Prostate gland (tissue), 2 donors: ENCODE data around the gene ADPRM. TPM values are rescaled to one million over a fixed set of nuclear protein-coding genes. Genes with fewer than 3 reads are reported as not detected.

Source experiments
- DNase-seq: peaks from one replicate; pipeline ENCODE4 v3.0.0-alpha.2; 2019; ENCODE audit warnings: low spot score
- H3K27ac ChIP-seq, 2 donors: fragments of 200-600 bp; sonication (generic); 2 replicates each; pipeline ENCODE4 v1.5.1; 2017 to 2019
- H3K27me3 ChIP-seq: fragments of 200-600 bp; sonication (generic); replicated peaks from 2 replicates; pipeline ENCODE4 v1.5.1; 2019; ENCODE audit not compliant: insufficient read depth
- H3K36me3 ChIP-seq, 2 donors: fragments of 200-600 bp; sonication (generic); 1 replicate in 1 of 2; 2 replicates in 1 of 2; pipeline versions ENCODE4 v1.5.1 to v1.8.1; 2017 to 2019
- H3K4me1 ChIP-seq: fragments of 200-600 bp; sonication (generic); replicated peaks from 2 replicates; pipeline ENCODE4 v1.5.1; 2019
- H3K4me3 ChIP-seq, 2 donors: fragments of 200-600 bp; sonication (generic); 2 replicates each; pipeline ENCODE4 v1.5.1; 2017 to 2019
- H3K9me3 ChIP-seq: fragments of 200-600 bp; sonication (generic); 2 replicates; pipeline ENCODE4 v1.5.1; 2017
- POLR2A ChIP-seq: fragments of 450-650 bp; IDR thresholded peaks from one replicate; pipeline ENCODE4 v1.6.1; 2016; ENCODE audit warnings: antibody characterized with exemption, mild to moderate bottlenecking
- POLR2AphosphoS5 ChIP-seq: sonication (generic); formaldehyde crosslinking; IDR thresholded peaks from one replicate; pipeline ENCODE4 v1.6.1; 2017; ENCODE audit warnings: antibody characterized with exemption
- WGBS: methylation state at CpG from one replicate; pipeline ENCODE4 v1.1.5; 2018; 5-methylcytosine and 5-hydroxymethylcytosine counted together
- intact Hi-C: fragments of 100-400 bp; cut with DNase I; formaldehyde crosslinking; loops from one replicate; pipeline ENCODE4 v1.14.2; 2022
- total RNA-seq, 2 donors: library from RNA; depleted of rRNA; stranded (reverse); fragments of >200 nt; gene quantifications; one replicate each; pipeline ENCODE4 v1.1.0, GENCODE V29; 2016
- TF ChIP-seq, protein P1 (sequence below), 4 experiments: fragments of 200-600 bp in 2 of 4; fragments of 450-650 bp in 2 of 4; sonication (generic) in 2 of 4; IDR thresholded peaks; 1 replicate in 3 of 4; 2 replicates in 1 of 4; pipeline ENCODE4 v1.5.1; 2016 to 2019; ENCODE audit warnings: antibody characterized with exemption in 4 of 4, mild to moderate bottlenecking in 2 of 4, moderate library complexity in 2 of 4

The ADPRM gene, protein sequence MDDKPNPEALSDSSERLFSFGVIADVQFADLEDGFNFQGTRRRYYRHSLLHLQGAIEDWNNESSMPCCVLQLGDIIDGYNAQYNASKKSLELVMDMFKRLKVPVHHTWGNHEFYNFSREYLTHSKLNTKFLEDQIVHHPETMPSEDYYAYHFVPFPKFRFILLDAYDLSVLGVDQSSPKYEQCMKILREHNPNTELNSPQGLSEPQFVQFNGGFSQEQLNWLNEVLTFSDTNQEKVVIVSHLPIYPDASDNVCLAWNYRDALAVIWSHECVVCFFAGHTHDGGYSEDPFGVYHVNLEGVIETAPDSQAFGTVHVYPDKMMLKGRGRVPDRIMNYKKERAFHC
- 10 to 100 TPM in 1 of 2 donors, 1 to 10 TPM in 1; 9.7 to 23.1 TPM for total RNA-seq

DNA sequence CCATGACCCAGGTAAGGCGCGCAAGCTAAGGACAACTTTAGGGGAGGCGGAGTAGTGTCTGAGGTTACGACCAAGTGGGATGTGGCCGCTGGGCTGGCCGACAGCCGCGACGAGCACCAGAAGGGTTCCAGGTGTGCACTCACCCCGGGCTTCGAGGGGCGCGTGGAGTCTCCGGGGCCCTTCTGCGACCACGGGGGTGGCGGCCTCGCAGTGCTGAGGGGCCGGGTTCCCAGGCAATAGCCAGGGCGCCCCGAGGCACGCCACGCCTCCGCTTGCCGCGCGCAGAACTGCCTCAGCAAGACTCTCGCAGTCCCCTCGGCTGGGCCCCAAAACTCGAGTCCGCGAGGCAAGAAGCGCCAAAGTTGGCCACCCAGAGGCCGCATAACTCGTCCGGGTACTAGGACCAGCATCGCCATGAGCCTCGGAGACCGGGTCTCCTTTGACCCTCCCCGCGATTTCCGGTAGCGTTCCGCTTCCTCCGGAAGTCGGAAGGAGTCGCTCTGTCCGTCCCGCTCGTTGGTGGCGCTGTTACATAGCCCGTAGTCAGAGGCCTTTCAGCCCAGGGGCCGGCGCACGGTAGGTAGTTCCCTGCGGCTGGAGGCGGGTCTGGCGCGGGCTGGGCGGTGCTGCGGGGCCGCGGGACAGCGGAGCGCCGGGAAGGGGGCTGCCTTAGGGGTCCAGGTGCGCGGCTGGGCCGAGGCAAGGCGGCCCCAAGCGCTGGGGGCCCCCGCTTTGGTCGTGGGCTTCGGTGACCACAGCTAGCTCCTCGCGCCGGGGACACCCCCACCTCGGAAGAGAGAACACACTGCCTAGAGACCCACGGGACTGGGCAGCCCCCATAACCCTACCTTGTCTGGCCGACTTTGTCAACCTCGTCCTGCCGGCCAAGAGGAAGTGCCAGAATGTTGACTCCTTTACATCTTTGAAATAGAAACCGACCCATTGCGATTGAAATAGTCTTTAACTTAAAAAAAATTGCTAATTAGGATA, at the start of gene ADPRM, which contains the start of gene SCO1:
ADPRM (plus strand) TSS at position 503 of the 990 bp plus-strand sequence. CDS start 7,333 bp downstream, outside the sequence.
SCO1 (minus strand) TSS at position 442 of the 990 bp plus-strand sequence; CDS start at position 416, 26 bp downstream.
- intact Hi-C loops, result loop anchor here (2.0 kb wide), 1 partner anchor 33 kb away; the partner anchor contains the start of gene TMEM220
- Histone ChIP-seq H3K36me3 (peaks cover 0 to 3% of the 10 kb centered on the region in 2 donors), H3K4me1 (peaks cover 3% of the 10 kb centered on the region), H3K27ac (peak within 1 kb of the TSS; percentile 94 to 98), H3K9me3 (no peaks in the 10 kb centered on the region), H3K27me3 (no peaks in the 10 kb centered on the region), H3K4me3 (peak within 1 kb of the TSS; percentile 74 to 84)
- under 1% methylated on average over 30 of the region's 84 CpGs for WGBS
- TF ChIP-seq, protein P1, sequence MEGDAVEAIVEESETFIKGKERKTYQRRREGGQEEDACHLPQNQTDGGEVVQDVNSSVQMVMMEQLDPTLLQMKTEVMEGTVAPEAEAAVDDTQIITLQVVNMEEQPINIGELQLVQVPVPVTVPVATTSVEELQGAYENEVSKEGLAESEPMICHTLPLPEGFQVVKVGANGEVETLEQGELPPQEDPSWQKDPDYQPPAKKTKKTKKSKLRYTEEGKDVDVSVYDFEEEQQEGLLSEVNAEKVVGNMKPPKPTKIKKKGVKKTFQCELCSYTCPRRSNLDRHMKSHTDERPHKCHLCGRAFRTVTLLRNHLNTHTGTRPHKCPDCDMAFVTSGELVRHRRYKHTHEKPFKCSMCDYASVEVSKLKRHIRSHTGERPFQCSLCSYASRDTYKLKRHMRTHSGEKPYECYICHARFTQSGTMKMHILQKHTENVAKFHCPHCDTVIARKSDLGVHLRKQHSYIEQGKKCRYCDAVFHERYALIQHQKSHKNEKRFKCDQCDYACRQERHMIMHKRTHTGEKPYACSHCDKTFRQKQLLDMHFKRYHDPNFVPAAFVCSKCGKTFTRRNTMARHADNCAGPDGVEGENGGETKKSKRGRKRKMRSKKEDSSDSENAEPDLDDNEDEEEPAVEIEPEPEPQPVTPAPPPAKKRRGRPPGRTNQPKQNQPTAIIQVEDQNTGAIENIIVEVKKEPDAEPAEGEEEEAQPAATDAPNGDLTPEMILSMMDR (IDR thresholded peaks at IDR 0.05), result peak; percentile 10 to 67 (median 58)
- TF ChIP-seq POLR2A, result peak; percentile 94
- TF ChIP-seq POLR2AphosphoS5, result peak; percentile 98
- DNase-seq, result peak; percentile 93

DNA sequence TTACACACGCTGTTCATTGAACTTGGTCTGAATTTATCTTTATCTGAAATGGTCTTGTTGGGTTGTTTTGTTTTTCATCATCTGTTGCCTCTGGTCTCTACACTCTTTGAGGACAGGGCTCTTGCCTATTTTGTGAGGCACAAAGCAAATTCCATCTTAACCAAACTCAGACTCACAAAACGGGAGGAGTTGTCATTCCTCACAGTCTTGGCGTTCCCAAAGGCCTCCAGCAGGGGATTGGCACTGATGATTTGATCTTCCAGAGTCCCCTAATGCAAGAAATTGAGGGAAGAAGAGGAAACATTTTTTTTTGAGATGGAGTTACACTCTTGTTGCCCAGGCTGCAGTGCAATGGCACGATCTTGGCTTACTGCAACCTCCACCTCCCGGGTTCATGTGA, 49.0 kb upstream of the ADPRM start:
- WGBS, result 90% methylated on average over 5 of the region's 5 CpGs
- intact Hi-C loops, result loop anchor here (5.0 kb wide), 1 partner anchor 34 kb away; no protein-coding TSS in a partner anchor
- no peak overlapping the region for H3K27ac ChIP-seq

DNA sequence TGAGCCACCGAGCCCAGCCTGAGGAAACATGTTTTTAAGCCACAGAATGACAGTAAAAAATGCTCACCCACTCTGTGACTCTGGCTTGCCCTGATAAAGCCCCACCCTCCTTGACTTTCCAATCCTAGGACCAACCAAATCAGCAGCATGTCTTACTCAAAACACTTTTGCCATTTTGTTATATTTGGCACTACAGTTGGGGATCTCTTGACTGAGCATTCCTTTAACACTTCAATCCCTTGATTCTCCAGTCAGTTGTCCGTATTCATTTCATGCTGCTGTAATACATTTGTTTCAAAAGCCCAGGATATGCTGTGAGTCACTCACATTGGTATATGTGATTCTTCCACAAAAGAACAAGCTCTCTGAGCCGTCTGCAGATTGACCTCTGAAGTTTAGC, 48.4 kb upstream of the ADPRM start:
- DNase-seq, result no peak
- Histone ChIP-seq H3K27me3 (no peaks in the 10 kb centered on the region), H3K9me3 (no peaks in the 10 kb centered on the region), H3K36me3 (no peaks in the 10 kb centered on the region), H3K4me3 (no peak overlapping the region), H3K4me1 (no peaks in the 10 kb centered on the region), H3K27ac (no peak overlapping the region)
- TF ChIP-seq, protein P1 (IDR thresholded peaks at IDR 0.05), result no peak
- TF ChIP-seq POLR2A (no peak), POLR2AphosphoS5 (no peak)
- intact Hi-C loops, result loop anchor here (5.0 kb wide), 1 partner anchor 33 kb away; no protein-coding TSS in a partner anchor
- WGBS, result 81% methylated on average over 3 of the region's 3 CpGs

More for the DNA sequence above, 49.0 kb upstream of the ADPRM start:
- no peaks in the 10 kb centered on the region for H3K27me3 ChIP-seq
- H3K4me3 ChIP-seq, result no peak overlapping the region
- H3K4me1 ChIP-seq, result no peaks in the 10 kb centered on the region
- no peaks in the 10 kb centered on the region for H3K9me3 ChIP-seq
- H3K36me3 ChIP-seq, result no peaks in the 10 kb centered on the region
- TF ChIP-seq POLR2AphosphoS5 (no peak), POLR2A (no peak)
- TF ChIP-seq, protein P1 (IDR thresholded peaks at IDR 0.05), result no peak
- no peak for DNase-seq

DNA sequence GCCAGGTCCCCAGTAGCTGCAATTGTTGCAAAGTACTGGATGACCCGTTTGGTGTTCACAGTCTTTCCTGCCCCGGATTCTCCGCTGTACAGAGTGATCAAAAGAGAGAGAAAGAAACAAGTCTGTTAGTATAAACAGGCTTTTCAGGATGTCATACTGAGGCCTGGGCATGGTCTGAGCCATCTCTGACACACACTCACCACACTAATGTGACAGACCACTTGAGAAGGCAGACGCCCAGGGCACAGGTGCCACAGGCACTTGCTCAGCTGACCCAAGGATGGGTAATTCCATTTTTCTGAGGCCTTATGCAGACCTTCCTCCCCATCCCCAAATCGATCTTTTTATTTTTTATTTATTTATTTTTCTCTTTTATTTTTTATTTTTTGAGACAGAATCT, 47.8 kb upstream of the ADPRM start:
- TF ChIP-seq POLR2A (no peak), POLR2AphosphoS5 (no peak)
- TF ChIP-seq, protein P1 (IDR thresholded peaks at IDR 0.05), result no peak
- DNase-seq, result no peak
- 89% methylated on average over 5 of the region's 5 CpGs for WGBS
- H3K27ac ChIP-seq, result no peak overlapping the region
- H3K36me3 ChIP-seq, result no peaks in the 10 kb centered on the region
- intact Hi-C loops, result loop anchor here (5.0 kb wide), 1 partner anchor 33 kb away; no protein-coding TSS in a partner anchor
- H3K27me3 ChIP-seq, result no peaks in the 10 kb centered on the region
- H3K4me3 ChIP-seq, result no peak overlapping the region
- H3K4me1 ChIP-seq, result no peaks in the 10 kb centered on the region
- no peaks in the 10 kb centered on the region for H3K9me3 ChIP-seq
